AG09319 (cell line): ENCODE data around the gene EBI3.
"Not testable (repeated sequence)": the region's sequence is repeated elsewhere in the genome, so short reads cannot be mapped to it uniquely, and the experiment has no call there.

Experiments
- DNase-seq: peaks from one replicate; pipeline ENCODE4 v3.0.0-alpha.2; 2010; ENCODE audit warnings: low read depth; ENCODE audit errors: extremely low read depth
- TF ChIP-seq, protein P1 (sequence below): IDR thresholded peaks from 2 replicates; pipeline ENCODE4 v1.5.1; 2011; ENCODE audit warnings: low read depth, mild to moderate bottlenecking, inconsistent platforms, low read length, moderate library complexity

The EBI3 gene

DNA sequence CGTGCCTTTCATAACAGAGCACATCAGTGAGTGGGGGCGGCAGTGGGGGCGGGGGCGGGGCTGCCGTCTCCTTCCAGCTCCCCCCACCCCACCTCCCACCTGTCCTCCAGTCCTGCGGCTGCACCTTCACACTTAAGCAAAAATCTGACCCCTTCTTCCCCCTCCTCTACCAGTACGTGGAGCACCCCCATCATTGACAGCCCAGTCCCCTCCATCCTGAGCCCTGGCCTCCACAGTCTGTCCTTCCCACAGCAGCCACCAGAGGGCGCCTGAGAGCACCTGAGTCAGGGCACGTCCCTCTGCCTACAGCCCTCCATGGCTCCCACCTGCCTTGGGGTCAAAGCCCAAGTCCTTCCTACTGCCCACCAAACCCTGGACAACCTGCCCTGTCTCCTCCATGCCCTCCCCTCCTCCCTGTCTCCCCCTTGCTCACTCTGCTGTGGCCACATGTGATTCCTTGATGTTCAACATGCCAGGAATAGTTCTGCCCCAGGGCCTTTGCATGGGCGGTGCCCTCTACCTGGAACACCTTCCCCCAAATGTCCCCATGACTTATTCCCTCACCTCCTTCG is 4.0 kb downstream of the EBI3 start:
- TF ChIP-seq, protein P1, sequence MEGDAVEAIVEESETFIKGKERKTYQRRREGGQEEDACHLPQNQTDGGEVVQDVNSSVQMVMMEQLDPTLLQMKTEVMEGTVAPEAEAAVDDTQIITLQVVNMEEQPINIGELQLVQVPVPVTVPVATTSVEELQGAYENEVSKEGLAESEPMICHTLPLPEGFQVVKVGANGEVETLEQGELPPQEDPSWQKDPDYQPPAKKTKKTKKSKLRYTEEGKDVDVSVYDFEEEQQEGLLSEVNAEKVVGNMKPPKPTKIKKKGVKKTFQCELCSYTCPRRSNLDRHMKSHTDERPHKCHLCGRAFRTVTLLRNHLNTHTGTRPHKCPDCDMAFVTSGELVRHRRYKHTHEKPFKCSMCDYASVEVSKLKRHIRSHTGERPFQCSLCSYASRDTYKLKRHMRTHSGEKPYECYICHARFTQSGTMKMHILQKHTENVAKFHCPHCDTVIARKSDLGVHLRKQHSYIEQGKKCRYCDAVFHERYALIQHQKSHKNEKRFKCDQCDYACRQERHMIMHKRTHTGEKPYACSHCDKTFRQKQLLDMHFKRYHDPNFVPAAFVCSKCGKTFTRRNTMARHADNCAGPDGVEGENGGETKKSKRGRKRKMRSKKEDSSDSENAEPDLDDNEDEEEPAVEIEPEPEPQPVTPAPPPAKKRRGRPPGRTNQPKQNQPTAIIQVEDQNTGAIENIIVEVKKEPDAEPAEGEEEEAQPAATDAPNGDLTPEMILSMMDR: peak; percentile 58
- no peak for DNase-seq

DNA sequence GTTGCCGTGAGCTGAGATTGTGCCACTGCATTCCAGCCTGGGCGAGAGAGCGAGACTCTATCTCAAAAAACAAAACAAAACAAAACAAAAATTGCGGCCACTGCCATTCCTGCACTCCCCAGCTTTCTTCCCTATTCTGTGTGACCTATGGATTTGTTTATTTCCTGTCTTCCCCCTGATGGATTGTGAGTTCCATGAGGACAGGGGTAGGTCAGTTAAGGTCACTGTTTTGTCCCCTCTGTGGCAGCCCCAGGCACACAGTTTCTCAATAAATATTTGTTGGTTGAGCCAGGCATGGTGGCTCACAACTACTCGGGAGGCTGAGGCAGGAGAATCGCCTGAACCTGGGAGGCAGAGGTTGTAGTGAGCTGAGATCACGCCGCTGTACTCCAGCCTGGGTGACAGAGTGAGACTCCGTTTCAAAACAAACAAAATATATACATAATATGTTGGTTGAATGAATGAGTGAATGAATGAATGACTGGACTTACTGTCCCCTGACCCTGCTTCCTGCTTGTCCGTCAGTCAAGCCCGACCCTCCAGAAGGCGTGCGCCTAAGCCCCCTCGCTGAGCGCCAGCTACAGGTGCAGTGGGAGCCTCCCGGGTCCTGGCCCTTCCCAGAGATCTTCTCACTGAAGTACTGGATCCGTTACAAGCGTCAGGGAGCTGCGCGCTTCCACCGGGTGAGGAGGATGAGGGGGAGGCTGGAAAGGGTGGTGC is 5.0 kb downstream of the EBI3 start:
- TF ChIP-seq, protein P1: no peak
- DNase-seq: no peak

DNA sequence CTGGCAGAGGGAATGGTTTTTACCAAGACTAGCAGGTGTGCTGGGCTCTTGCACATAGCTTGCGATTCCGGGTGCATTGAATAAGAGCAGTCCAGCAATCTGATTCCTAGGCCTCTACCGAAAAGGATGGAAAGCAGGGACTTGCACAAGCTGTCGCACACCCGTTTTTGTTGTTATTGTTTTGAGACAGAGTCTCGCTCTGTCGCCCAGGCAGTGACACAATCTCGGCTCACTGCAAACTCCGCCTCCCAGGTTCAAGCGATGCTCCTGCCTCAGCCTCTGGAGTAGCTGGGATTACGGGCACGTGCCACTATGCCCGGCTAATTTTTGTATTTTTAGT is 5.5 kb downstream of the EBI3 start:
- no peak for DNase-seq
- TF ChIP-seq, protein P1: no peak

DNA sequence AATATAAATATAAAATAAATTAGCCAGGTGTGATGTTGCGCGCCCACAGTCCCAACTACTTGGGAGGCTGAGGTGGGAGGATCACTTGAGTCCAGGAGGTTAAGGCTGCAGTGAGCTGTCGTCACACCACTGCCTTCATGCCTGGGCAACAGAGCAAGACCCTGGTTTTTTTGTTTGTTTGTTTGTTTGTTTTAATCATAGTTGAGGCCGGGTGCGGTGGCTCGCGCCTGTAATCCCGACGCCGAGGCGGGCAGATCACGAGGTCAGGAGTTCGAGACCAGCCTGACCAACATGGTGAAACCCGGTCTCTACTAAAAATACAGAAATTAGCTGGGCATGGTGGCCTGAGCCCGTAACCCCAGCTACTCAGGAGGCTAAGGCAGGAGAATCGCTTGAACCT is 8.2 kb downstream of the EBI3 start:
- DNase-seq: not testable (repeated sequence)

DNA sequence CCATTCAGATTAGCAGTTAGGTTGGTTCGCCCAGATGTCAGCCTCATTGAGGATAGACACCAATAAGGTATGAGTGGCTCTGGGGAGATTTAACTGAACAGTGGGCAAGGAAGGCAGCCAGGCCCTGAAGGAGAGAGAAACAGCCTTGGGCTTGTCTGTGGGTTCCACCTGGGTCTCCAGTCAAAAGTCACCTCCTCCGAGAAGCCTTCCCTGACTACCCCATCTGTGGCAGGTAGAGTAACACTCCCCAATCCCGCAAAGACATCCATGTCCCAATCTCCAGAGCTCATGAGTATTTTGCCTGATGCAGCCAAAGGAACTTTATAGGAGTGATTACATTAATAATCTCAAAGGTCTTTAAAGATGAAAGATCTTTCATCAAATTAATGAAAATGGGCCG is 9.5 kb downstream of the EBI3 start:
- DNase-seq: no peak

DNA sequence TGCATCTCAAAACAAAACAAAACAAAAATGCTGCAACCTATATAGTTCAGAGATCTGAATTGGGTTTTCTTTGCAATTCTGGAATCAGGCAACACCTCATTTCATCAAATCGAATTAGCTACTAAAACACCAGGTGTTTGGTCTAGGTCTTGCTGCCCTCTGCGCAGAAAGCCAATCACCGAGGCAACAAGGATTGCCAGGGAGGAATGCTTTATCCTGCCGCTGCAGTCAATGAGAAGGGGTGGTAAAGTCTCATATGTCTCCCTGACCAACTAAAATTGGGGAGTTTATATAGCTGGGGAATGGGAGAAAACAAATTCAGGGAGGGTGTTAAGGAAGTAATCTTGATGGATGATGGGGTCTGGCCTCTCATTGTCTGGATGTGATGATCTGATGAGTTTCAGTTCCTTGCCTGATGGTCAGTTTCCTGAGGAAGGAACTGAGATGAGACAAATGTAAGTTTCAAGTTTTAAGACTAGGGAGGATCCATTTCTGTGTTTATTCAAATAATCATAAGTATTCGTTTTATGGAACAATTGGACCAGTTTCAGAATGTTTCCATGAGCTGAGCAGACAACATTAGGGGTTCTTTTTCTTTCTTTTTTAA is 12.6 kb downstream of the EBI3 start:
- no peak for DNase-seq
- TF ChIP-seq, protein P1: no peak

More for the DNA sequence above, 9.5 kb downstream of the EBI3 start:
- TF ChIP-seq, protein P1: no peak

DNA sequence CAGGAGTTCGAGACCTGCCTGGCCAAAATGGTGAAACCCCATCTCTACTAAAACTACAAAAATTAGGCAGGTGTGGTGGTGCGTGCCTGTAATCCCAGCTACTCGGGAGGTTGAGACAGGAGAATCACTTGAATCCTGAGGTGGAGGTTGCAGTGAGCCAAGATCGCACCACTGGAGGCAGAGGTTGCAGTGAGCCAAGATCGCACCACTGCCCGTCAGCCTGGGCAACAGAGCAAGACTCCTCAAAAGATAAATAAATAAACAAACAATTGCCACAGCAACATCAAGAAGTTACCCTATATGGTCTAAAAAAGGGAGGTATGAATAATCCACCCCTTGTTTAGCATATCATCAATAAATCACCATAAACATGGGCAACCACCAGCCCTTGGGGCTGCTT is 16.6 kb downstream of the EBI3 start:
- not testable (repeated sequence) for DNase-seq

DNA sequence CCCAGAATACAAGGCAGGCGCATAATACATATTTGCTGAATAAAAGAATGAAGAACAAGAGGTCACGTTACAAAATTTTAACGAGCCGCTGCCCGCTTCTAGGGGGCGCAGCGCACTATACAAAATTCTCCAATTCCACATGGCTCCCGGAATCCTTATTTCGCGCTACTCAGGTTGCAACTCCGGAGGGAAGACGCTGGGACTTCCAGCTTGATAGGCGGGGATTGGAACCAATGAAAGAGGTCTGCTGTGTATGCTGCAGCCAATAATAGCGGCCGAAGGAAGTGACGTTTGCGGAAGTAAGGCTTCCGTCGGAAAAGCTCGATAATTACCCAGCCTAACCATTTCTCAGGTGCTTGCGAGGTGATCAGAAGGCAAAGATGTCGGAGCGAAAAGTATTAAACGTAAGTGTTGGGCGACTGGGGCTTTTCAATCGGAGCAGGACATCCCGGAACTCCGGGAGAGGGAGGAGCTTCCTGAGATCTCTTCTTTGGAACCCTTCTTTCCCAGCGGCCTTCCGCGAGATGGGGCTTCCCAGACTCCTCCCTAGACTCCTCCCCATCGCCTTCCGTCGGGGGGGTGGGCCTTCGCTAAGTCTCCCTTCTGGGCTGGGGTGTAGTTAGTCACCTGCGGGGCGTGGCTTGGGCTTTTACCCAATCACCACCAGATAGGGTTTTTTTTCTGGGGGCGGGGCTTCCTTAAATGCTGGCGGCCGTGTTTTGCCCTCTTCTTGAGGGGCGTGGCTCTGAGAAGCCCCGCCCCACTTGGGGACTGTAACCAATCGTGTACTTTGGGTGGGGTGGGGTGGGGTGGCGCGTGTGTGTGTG is 17.7 kb downstream of the EBI3 start, which contains the start of gene YJU2:
Gene YJU2, plus strand, starts transcription at position 314 of the 827 bp plus-strand sequence. Its CDS starts 67 bp downstream, at position 381.
- DNase-seq: peak; percentile 99
- TF ChIP-seq, protein P1: peak; percentile 57
